ENCODE measurements around the gene MYH11.
A peak's percentile ranks its signal among the peaks of the same experiment; 100 is the strongest.
"Not testable (repeated sequence)": the region's sequence is repeated elsewhere in the genome, so short reads cannot be mapped to it uniquely, and the experiment has no call there.

The MYH11 gene

DNA sequence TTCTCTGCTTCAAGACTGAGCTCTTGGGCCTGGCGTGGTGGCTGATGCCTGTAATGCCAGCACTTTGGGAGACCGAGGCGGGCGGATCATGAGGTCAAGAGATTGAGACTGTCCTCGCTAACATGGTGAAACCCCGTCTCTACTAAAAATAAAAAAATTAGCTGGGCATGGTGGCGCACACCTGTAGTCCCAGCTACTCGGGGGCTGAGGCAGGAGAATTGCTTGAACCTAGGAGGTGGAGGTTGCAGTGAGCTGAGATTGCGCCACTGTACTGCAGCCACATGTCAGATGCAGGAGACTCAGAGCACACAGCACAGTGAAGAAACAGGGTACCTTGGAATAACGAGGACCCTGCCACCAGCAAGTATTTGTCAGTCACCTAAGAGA lies 184.7 kb downstream of the MYH11 start:
- not testable (repeated sequence) for DNase-seq (ENCODE audit: low spot score)

- no peak for DNase-seq (ENCODE audit: low spot score)
Measured at GRCh38 chr16:15671530-15672117, 185.2 kb downstream of the MYH11 start.

- no peak for DNase-seq (ENCODE audit: low spot score)
Measured at GRCh38 chr16:15667091-15667742, 189.6 kb downstream of the MYH11 start.

DNA sequence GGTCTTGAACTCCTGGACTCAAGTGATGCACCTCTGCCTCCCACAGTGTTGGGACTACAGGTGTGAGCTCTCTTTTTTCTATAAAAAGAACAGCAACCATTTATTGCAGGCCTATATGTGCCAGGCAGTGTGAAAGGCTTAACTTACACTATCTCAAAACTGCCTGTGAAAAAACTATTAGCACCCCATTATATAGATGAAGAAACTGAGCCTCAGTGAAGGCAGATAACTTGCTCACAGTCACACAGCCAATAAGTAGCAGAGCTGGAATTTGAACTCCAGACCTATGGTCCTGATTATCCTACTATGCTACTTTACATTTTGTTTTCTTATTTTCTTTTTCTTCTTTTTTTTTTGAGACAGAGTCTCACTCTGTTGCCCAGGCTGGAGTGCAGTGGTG lies 191.7 kb downstream of the MYH11 start:
- DNase-seq (ENCODE audit: low spot score) = no peak

GRCh38 chr16:15660203-15660601 lies 196.6 kb downstream of the MYH11 start:
- no peak for DNase-seq (ENCODE audit: low spot score)

DNA sequence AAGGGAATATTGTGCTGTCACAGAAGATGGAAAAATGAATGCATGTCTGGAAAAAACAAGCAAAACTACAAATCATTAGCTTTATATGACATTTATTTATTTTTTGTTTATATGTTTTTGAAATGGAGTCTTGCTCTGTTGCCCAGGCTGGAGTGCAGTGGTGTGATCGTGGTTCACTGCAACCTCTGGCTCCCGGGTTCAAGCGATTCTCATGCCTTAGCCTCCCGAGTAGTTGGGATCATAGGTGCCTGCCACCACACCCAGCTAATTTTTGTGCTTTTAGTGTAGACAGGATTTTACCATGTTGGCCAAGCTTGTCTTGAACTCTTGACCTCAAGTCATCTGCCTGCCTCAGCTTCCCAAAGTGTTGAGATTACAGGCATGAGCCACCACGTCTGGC lies 198.3 kb downstream of the MYH11 start:
- no peak for DNase-seq (ENCODE audit: low spot score)

DNA sequence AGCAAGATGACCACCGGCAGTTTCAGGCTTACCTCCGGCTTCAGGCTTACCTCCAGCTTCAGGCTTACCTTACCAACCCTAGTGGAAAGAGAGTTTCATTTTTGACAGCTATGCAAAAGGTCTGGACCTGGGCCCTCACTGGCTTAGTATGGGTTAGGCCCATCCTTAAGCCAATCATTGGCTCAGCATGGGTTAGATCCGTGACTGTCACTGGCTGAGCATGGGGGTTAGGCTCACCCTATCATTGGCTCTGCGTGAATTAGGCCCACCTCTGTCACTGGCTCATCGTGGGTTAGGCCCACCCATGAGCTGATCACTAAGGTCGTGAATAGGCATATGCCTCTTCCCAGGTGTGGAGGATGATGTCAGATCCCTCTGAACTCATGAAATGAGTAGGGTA lies 198.7 kb downstream of the MYH11 start:
- DNase-seq (ENCODE audit: low spot score) = no peak

GRCh38 chr16:15655561-15655960 lies 201.3 kb downstream of the MYH11 start:
- not testable (repeated sequence) for DNase-seq (ENCODE audit: low spot score)

DNA sequence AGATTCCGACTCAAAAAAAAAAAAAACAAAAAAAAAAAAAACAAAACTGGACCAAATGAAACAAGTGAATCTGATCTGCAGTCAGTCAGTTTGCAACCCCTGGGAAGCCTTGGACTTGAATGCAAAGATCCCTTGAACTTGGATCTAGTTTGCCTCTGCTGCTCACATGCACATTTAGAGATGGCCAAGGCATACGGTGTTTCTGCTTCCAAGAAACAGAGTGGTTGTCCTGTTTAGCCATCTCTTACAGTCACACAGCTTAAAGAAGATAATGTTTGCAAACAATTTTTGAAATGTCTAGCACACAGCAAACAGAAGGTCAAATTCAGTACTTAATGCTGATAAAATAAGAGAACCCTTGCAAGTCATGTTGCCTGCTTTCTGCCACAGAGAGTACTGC lies 202.2 kb downstream of the MYH11 start:
- no peak for DNase-seq (ENCODE audit: low spot score)

DNA sequence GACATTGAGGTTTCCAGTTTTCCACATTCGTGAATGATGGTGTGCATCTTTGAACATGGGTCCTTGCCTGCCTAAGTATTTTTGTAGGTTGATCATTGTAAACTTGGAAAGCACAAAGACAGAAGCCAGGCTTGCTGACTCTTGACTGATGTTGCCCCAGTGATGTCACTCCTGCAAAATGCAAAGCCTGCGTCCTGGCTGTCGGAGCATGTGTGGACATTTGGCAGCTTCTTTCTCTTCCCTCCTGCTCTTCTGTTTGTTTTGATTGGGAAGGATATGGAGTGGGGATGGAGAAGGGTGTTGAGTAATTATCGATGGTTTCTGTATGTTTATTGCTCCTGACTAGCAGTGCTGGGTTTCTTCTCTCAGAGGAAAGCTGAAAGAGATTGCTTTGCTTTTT lies 203.6 kb downstream of the MYH11 start:
- peak; percentile 38 for DNase-seq (ENCODE audit: low spot score)
